ENCODE measurements around the gene OPA3.
"Not testable (repeated sequence)": the region's sequence is repeated elsewhere in the genome, so short reads cannot be mapped to it uniquely, and the experiment has no call there.

Gene OPA3

GRCh38 chr19:45515081-45515624 lies 69.4 kb downstream of the OPA3 start:
- H3K27ac Mint-ChIP-seq: peak overlapping the region; percentile 83
- DNase-seq (ENCODE audit: low spot score): peak; percentile 21

GRCh38 chr19:45514376-45515051 lies 70.1 kb downstream of the OPA3 start:
- Mint-ChIP-seq H3K36me3 (ENCODE audit: low read depth) (peaks cover 41% of the 10 kb centered on the region), H3K4me3 (peak overlapping the region; percentile 68), H3K9me3 (no peaks in the 10 kb centered on the region), H3K27ac (peak overlapping the region; percentile 85), H3K27me3 (ENCODE audit: low read depth) (no peaks in the 10 kb centered on the region), H3K4me1 (ENCODE audit: low read depth) (peaks cover 42% of the 10 kb centered on the region)
- no peak for DNase-seq (ENCODE audit: low spot score)

More at GRCh38 chr19:45515081-45515624, 69.4 kb downstream of the OPA3 start:
- Mint-ChIP-seq H3K4me3 (peak overlapping the region; percentile 63), H3K4me1 (ENCODE audit: low read depth) (peaks cover 37% of the 10 kb centered on the region), H3K9me3 (no peaks in the 10 kb centered on the region), H3K27me3 (ENCODE audit: low read depth) (no peaks in the 10 kb centered on the region), H3K36me3 (ENCODE audit: low read depth) (peaks cover 39% of the 10 kb centered on the region)

- no peak for DNase-seq (ENCODE audit: low spot score)
- H3K4me3 Mint-ChIP-seq: peak overlapping the region; percentile 39
- peaks cover 40% of the 10 kb centered on the region for H3K36me3 Mint-ChIP-seq (ENCODE audit: low read depth)
- peak overlapping the region; percentile 68 for H3K27ac Mint-ChIP-seq
- no peaks in the 10 kb centered on the region for H3K27me3 Mint-ChIP-seq (ENCODE audit: low read depth)
- peaks cover 44% of the 10 kb centered on the region for H3K4me1 Mint-ChIP-seq (ENCODE audit: low read depth)
- H3K9me3 Mint-ChIP-seq: no peaks in the 10 kb centered on the region
These were observed 71.6 kb downstream of the OPA3 start for GRCh38 chr19:45512881-45513483.

- Mint-ChIP-seq H3K27ac (peak overlapping the region; percentile 74), H3K4me1 (ENCODE audit: low read depth) (peaks cover 42% of the 10 kb centered on the region), H3K36me3 (ENCODE audit: low read depth) (peaks cover 33% of the 10 kb centered on the region), H3K9me3 (no peaks in the 10 kb centered on the region), H3K4me3 (peak overlapping the region; percentile 36), H3K27me3 (ENCODE audit: low read depth) (no peaks in the 10 kb centered on the region)
- no peak for DNase-seq (ENCODE audit: low spot score)
These were observed 73.5 kb downstream of the OPA3 start for GRCh38 chr19:45511074-45511473.

- DNase-seq (ENCODE audit: low spot score); H3K9me3 Mint-ChIP-seq; H3K27me3 Mint-ChIP-seq (ENCODE audit: low read depth): not testable (repeated sequence)
- Mint-ChIP-seq H3K4me1 (ENCODE audit: low read depth) (peaks cover 41% of the 10 kb centered on the region), H3K27ac (peak overlapping the region; percentile 77), H3K4me3 (peak overlapping the region; percentile 91), H3K36me3 (ENCODE audit: low read depth) (peaks cover 30% of the 10 kb centered on the region)
These were observed 74.2 kb downstream of the OPA3 start for GRCh38 chr19:45510352-45510751.

- peak overlapping the region; percentile 91 for H3K4me3 Mint-ChIP-seq
- H3K27ac Mint-ChIP-seq: peak overlapping the region; percentile 77
- peaks cover 28% of the 10 kb centered on the region for H3K36me3 Mint-ChIP-seq (ENCODE audit: low read depth)
- no peak for DNase-seq (ENCODE audit: low spot score)
- H3K4me1 Mint-ChIP-seq (ENCODE audit: low read depth): peaks cover 34% of the 10 kb centered on the region
- H3K9me3 Mint-ChIP-seq: no peaks in the 10 kb centered on the region
- no peaks in the 10 kb centered on the region for H3K27me3 Mint-ChIP-seq (ENCODE audit: low read depth)
These were observed 74.9 kb downstream of the OPA3 start for GRCh38 chr19:45509692-45510015.

GRCh38 chr19:45508861-45509691 lies 75.5 kb downstream of the OPA3 start:
- peak; percentile 52 for DNase-seq (ENCODE audit: low spot score)
- Mint-ChIP-seq H3K36me3 (ENCODE audit: low read depth) (peaks cover 27% of the 10 kb centered on the region), H3K9me3 (no peaks in the 10 kb centered on the region), H3K27me3 (ENCODE audit: low read depth) (no peaks in the 10 kb centered on the region), H3K4me1 (ENCODE audit: low read depth) (peaks cover 31% of the 10 kb centered on the region), H3K4me3 (peak overlapping the region; percentile 91), H3K27ac (peak overlapping the region; percentile 89)

GRCh38 chr19:45508417-45508860 lies 76.2 kb downstream of the OPA3 start:
- Mint-ChIP-seq H3K4me1 (ENCODE audit: low read depth) (peaks cover 26% of the 10 kb centered on the region), H3K36me3 (ENCODE audit: low read depth) (peaks cover 24% of the 10 kb centered on the region), H3K4me3 (peak overlapping the region; percentile 91), H3K27ac (peak overlapping the region; percentile 72), H3K27me3 (ENCODE audit: low read depth) (no peaks in the 10 kb centered on the region), H3K9me3 (no peaks in the 10 kb centered on the region)
- DNase-seq (ENCODE audit: low spot score): peak; percentile 30

- H3K27me3 Mint-ChIP-seq (ENCODE audit: low read depth): no peaks in the 10 kb centered on the region
- H3K36me3 Mint-ChIP-seq (ENCODE audit: low read depth): peaks cover 22% of the 10 kb centered on the region
- H3K4me3 Mint-ChIP-seq: peak overlapping the region; percentile 91
- H3K4me1 Mint-ChIP-seq (ENCODE audit: low read depth): peaks cover 24% of the 10 kb centered on the region
- H3K27ac Mint-ChIP-seq: peak overlapping the region; percentile 72
- DNase-seq (ENCODE audit: low spot score): no peak
- H3K9me3 Mint-ChIP-seq: no peaks in the 10 kb centered on the region
These were observed 76.7 kb downstream of the OPA3 start for GRCh38 chr19:45507872-45508416.

GRCh38 chr19:45506989-45507871 lies 77.4 kb downstream of the OPA3 start, which contains the start of gene VASP:
TSS of gene VASP (plus strand) at chr19:45507479. CDS start at chr19:45507772, 293 bp downstream.
- Mint-ChIP-seq H3K27ac (peak within 1 kb of the TSS; percentile 96), H3K9me3 (no peaks in the 10 kb centered on the region), H3K4me3 (peak within 1 kb of the TSS; percentile 93), H3K27me3 (ENCODE audit: low read depth) (no peaks in the 10 kb centered on the region), H3K4me1 (ENCODE audit: low read depth) (peaks cover 24% of the 10 kb centered on the region), H3K36me3 (ENCODE audit: low read depth) (peaks cover 19% of the 10 kb centered on the region)
- DNase-seq (ENCODE audit: low spot score): peak; percentile 94

GRCh38 chr19:45506246-45506988 lies 78.2 kb downstream of the OPA3 start:
- H3K4me3 Mint-ChIP-seq: peak overlapping the region; percentile 93
- no peaks in the 10 kb centered on the region for H3K9me3 Mint-ChIP-seq
- peak overlapping the region; percentile 96 for H3K27ac Mint-ChIP-seq
- no peaks in the 10 kb centered on the region for H3K27me3 Mint-ChIP-seq (ENCODE audit: low read depth)
- H3K4me1 Mint-ChIP-seq (ENCODE audit: low read depth): peaks cover 23% of the 10 kb centered on the region
- peak; percentile 98 for DNase-seq (ENCODE audit: low spot score)
- H3K36me3 Mint-ChIP-seq (ENCODE audit: low read depth): peaks cover 15% of the 10 kb centered on the region

- Mint-ChIP-seq H3K27ac (peak overlapping the region; percentile 75), H3K27me3 (ENCODE audit: low read depth) (no peaks in the 10 kb centered on the region), H3K36me3 (ENCODE audit: low read depth) (peaks cover 14% of the 10 kb centered on the region), H3K9me3 (no peaks in the 10 kb centered on the region), H3K4me3 (peak overlapping the region; percentile 80), H3K4me1 (ENCODE audit: low read depth) (peaks cover 18% of the 10 kb centered on the region)
- DNase-seq (ENCODE audit: low spot score): no peak
These were observed 78.7 kb downstream of the OPA3 start for GRCh38 chr19:45505996-45506245.

All from T-helper 2 cell treated with Interferon-gamma antibody and Interleukin-4, amounts not matched to agents 5 μg/mL and 100 μg/mL, for 36 hours (primary cell).